ENCODE data around the gene CD226.
"Not testable (repeated sequence)": the region's sequence is repeated elsewhere in the genome, so short reads cannot be mapped to it uniquely, and the experiment has no call there.

The CD226 gene

GRCh38 chr18:69947361-69948133 is at the start of gene CD226:
CD226 (minus strand) TSS chr18:69947873; CDS start chr18:69947406, 467 bp downstream.
- no peak for DNase-seq (ENCODE audit: low read depth)

DNA sequence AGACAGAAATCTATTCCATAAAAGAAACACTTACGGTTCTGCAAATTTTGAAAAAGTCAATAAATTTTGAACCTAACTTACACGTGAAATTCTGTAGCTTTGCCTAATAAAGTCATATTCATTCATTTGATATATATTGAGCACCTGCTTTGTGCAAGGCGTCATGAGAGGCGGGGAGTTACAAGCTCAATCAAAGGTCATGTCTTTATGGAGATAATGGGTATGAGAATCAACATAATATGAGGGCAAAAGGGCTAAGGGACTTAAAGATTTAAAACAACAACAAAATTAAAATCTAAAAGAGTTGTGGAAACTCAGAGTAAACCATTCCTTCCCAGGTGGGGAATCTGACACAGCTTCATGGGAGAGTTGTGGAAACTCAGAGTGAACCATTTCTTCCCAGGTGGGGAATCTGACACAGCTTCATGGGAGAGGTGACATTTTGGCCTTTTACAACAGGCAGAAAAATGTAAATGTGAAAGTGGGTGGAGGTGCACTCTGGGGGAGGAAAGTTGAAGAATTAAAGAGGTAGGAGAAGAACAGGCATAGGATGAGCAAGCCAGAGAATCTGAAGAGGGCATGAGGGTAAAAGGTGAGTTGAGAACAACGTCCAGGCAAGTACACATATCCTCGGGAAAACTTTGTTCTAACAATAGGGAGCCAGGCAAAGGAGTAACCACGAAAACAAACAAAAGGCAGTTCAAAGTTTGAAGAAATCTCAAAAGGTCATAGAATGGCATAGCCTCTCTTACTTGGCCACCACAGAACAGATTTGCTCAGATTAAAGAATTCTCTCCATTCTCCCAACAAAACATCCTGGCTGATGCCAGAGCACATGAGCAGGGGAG is 49.5 kb upstream of the CD226 start:
- no peak for DNase-seq (ENCODE audit: low read depth)

- no peak for DNase-seq (ENCODE audit: low read depth)
These were observed 48.7 kb upstream of the CD226 start for GRCh38 chr18:69996417-69996816.

DNA sequence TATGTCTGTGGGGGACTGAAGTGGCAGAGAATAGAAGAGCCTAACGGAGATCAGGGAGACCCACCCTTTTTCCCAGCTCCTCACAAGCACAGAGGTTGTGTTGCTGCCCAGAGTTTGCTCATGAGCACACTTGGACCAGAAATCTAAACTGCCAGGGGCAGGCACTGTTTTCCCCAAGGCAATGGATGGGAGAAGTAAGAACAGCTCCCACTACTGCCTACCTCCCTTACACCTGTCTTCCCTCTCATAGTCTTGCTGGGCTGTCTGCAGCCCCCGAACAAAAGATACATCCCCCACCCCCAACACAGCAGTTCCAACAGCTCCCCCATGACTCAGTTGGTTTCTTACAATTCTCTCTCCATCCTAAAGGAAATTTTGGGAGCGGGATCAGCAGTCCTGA is 48.1 kb upstream of the CD226 start:
- no peak for DNase-seq (ENCODE audit: low read depth)

DNA sequence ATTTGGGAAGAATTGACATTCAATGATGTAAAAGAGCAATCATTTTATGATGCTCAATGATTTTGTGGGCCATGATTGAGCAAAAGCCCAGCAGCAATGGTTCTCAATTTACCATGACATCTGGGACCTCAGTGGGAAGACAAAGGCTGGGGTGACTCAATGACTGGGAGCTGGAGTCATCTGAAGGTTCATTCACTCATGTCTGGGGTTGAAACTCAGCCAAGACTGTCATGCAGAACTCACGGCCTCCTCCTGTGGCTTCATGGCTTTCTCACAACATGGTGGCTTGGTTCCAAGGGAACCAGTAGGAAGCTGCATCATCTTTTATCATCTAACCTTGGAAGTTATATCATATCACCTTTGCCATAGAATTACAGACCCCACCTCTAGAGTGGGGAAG is 45.1 kb upstream of the CD226 start:
- DNase-seq (ENCODE audit: low read depth), result no peak

- no peak for DNase-seq (ENCODE audit: low read depth)
These were observed 40.2 kb upstream of the CD226 start for GRCh38 chr18:69987870-69988269.

- no peak for DNase-seq (ENCODE audit: low read depth)
These were observed 37.6 kb upstream of the CD226 start for GRCh38 chr18:69985239-69985638.

- no peak for DNase-seq (ENCODE audit: low read depth)
These were observed 34.7 kb upstream of the CD226 start for GRCh38 chr18:69982417-69982816.

DNA sequence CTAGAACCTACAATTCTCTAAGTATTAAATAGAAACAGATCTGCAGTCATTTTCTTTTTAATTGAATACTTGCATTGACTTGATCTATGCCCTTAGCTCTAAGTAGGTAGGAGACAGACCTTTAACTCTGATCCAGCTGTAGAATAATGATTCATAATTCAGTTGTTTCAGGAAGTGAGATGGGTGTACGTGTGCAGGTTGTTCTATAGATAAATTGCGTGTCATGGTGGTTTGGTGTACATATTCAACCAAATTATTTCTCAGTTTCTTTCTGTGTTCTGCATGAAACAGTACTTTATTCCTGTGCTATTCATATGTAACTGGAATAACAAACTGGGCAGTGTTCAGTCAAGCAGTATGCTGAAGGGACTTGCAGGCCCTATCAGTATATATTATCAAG is 34.3 kb upstream of the CD226 start:
- DNase-seq (ENCODE audit: low read depth), result no peak

- no peak for DNase-seq (ENCODE audit: low read depth)
These were observed 33.5 kb upstream of the CD226 start for GRCh38 chr18:69980982-69981804.

- DNase-seq (ENCODE audit: low read depth), result no peak
These were observed 32.8 kb upstream of the CD226 start for GRCh38 chr18:69980509-69980908.

DNA sequence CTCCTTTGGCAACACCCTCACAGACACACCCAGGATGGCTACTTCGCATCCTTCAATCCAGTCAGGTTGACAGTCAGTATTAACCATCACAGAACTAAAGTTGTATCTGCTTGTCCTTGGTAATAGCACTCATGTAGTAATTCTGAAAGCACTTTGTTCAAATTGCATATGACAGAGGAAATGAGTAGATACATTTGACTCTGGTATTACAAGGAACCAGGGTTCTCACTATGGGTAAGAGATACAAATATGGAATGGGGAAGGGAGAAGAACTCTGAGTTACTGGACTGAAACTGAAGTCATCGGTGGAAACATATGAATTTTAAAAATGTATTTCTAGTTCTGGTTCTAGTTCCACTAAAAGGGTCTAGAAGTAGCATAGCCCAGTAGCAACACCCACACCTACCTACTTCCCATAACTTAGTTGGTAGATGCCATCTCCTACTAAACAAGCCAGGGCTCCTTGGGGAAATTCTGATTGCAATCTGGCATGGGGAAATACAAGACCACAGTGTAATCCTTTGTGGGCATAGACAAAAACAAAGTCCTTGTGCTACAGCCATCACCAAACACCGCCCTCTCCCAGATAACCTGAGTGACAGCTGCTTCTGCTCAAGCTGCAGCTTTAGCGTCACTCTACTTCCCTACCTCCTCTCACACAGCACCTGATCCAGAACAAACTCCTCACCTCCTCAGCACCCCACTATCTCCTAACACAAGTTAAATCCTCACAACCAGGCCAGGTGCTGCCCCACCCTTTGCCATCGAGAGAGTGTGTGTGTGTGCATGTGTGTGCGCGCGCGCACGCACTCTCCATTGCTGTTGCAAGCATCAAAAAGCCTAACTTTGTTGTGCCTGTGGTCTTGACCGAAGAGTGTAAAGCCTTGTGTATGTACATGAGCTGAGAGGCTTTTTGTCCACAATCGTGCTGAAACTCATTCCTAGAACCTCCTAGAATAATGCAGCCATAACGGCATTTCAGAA is 31.4 kb upstream of the CD226 start:
- no peak for DNase-seq (ENCODE audit: low read depth)

DNA sequence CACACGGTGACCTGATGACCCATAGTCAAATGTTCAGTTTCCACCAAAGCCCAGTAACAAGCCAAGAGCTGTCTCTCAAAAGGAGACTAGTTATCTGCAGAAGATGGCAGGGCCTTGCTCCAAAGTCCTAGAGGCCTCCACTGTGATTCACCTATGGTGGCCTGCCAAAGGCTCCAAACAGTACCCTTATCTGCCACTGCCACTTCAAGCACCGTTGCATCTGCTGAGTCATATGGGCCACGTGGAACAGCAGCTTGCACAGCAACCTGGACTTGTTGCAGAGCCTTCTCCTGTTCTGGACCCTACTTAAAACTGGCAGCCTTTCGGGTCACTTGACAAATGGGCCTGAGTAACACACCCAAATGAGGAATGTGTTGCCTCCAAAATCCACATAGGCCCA is 27.6 kb upstream of the CD226 start:
- not testable (repeated sequence) for DNase-seq (ENCODE audit: low read depth)

- DNase-seq (ENCODE audit: low read depth), result no peak
These were observed 26.7 kb upstream of the CD226 start for GRCh38 chr18:69974365-69974764.

GRCh38 chr18:69969491-69969890 is 21.8 kb upstream of the CD226 start:
- DNase-seq (ENCODE audit: low read depth), result no peak

GRCh38 chr18:69968039-69968438 is 20.4 kb upstream of the CD226 start:
- DNase-seq (ENCODE audit: low read depth), result no peak

DNA sequence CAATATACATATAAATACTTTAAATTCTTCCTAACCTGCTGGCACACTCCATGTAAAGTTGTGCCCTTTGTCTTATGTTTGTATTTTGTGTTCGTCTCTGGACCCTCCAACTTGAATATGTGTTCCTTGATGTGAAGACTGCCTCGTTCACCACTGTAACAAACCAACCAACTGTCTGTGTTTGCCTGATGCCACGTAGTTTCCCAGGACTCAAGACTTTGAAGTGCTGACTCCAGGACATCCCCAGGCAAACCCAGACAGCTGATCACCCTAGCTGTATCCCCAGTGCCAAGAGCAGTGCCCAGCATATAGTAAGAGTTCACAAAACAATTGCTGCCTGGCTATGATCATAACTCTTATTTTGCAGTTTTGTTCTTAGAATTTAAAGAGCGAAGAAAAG is 15.5 kb upstream of the CD226 start:
- DNase-seq (ENCODE audit: low read depth), result no peak

DNA sequence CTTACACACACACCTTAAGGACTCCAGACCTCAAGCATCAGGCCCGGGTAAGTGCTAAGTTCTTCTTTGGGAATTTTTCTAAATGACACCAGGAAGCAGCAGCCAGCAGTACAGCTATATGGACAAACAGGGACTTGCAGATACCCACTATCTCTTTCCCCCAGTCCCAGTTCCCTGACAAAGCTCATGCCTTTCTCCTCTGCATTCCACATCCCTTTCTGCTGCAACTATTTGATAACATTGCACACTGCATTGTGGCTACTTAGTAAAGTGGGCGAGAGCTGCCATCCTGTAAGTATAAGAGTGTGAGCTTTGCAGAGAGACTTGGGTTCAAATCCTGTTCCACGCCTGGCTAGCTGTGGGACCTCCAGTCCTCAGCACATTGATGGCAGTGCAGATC is 14.0 kb upstream of the CD226 start:
- no peak for DNase-seq (ENCODE audit: low read depth)

- DNase-seq (ENCODE audit: low read depth), result no peak
These were observed 10.7 kb upstream of the CD226 start for GRCh38 chr18:69958422-69958821.

DNA sequence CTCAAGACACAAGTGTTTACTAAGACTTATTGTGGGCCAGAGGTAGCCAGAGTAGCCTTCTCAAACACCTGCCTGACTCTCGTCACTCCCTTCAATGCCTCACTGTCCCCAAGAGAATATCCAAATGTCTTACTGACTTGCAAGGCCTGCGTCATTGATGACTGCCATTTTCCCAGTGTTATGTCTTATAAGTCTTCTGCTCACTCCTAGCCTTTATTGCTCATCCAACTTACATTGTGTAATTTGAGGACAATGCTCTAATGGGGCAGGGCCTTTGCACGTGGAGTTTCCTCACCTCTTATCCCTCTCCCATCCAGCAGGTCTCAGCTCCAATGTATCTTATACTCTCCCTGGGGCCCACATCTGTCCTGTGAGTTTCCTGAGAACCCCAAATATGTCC is 10.1 kb upstream of the CD226 start:
- DNase-seq (ENCODE audit: low read depth), result no peak
